PC-9 (cell line): ENCODE data around the gene ZFP36L1. TPM values are rescaled to one million over a fixed set of nuclear protein-coding genes. Genes with fewer than 3 reads are reported as not detected.

ENCODE experiments used
- BruUV-seq: library from RNA; stranded (reverse); fragments of 400-500 nt; replicated peaks from 2 replicates; lab custom pipeline; 2021; lab: Mats Ljungman, UMichigan
- CTCF ChIA-PET: fragments of 300-600 bp; sonication (Branson Sonifier 250); formaldehyde crosslinking; loops from one replicate; lab custom pipeline; 2022; ENCODE audit warnings: antibody characterized with exemption; lab: Charles Lee
- POLR2A ChIA-PET: fragments of 300-600 bp; sonication (Branson Sonifier 250); formaldehyde crosslinking; loops from one replicate; lab custom pipeline; 2022; ENCODE audit warnings: antibody characterized with exemption; ENCODE audit not compliant: unreplicated experiment; lab: Charles Lee
- DNase-seq, 2 experiments: peaks; one replicate each; pipeline versions ENCODE4 v3.0.0 to v3.0.0-alpha.2; 2015 to 2022; ENCODE audit warnings: mixed read lengths in 1 of 2
- H2AFZ ChIP-seq: fragments of 200-600 bp; sonication (generic); 2 replicates; pipeline ENCODE4 v1.8.1; 2017; ENCODE audit warnings: antibody characterized with exemption
- H3F3A ChIP-seq: fragments of 200-600 bp; sonication (generic); 2 replicates; pipeline ENCODE4 v1.8.1; 2017; ENCODE audit warnings: antibody characterized with exemption, mild to moderate bottlenecking, low read depth; ENCODE audit not compliant: insufficient read depth
- H3K27ac ChIP-seq: fragments of 200-600 bp; sonication (generic); 2 replicates; pipeline ENCODE4 v1.6.1; 2016; ENCODE audit warnings: mixed run types
- H3K27me3 ChIP-seq: fragments of 200-600 bp; sonication (generic); 2 replicates; pipeline ENCODE4 v1.6.1; 2016; ENCODE audit warnings: low read depth, mixed run types; ENCODE audit not compliant: insufficient read depth
- H3K36me3 ChIP-seq: fragments of 200-600 bp; sonication (generic); 2 replicates; pipeline ENCODE4 v1.6.1; 2016; ENCODE audit warnings: low read depth, mixed run types
- H3K4me1 ChIP-seq: fragments of 200-600 bp; sonication (generic); replicated peaks from 2 replicates; pipeline ENCODE4 v1.6.1; 2016; ENCODE audit warnings: mixed run types; ENCODE audit not compliant: insufficient read depth
- H3K4me2 ChIP-seq: fragments of 200-600 bp; sonication (generic); 2 replicates; pipeline ENCODE4 v1.6.1; 2017; ENCODE audit warnings: mixed run types
- H3K4me3 ChIP-seq: fragments of 200-600 bp; sonication (generic); 2 replicates; pipeline ENCODE4 v1.6.1; 2016; ENCODE audit warnings: mixed run types
- H3K79me2 ChIP-seq: fragments of 200-600 bp; sonication (generic); 2 replicates; pipeline ENCODE4 v1.6.1; 2017; ENCODE audit warnings: low read depth, mixed run types
- H3K9me2 ChIP-seq: fragments of 200-600 bp; sonication (generic); 2 replicates; pipeline ENCODE4 v1.8.1; 2017; ENCODE audit warnings: mild to moderate bottlenecking; ENCODE audit not compliant: insufficient read depth
- H3K9me3 ChIP-seq: fragments of 200-600 bp; sonication (generic); 2 replicates; pipeline ENCODE4 v1.8.1; 2016; ENCODE audit warnings: low read depth; ENCODE audit not compliant: insufficient read depth
- H4K20me1 ChIP-seq: fragments of 200-600 bp; sonication (generic); 2 replicates; pipeline ENCODE4 v1.8.1; 2017; ENCODE audit not compliant: insufficient read depth
- CTCF ChIP-seq: fragments of 200-600 bp; sonication (generic); conservative IDR thresholded peaks from 2 replicates; pipeline ENCODE4 v1.6.1; 2017; ENCODE audit warnings: mixed run types, antibody characterized with exemption, mild to moderate bottlenecking, moderate library complexity
- EZH2 ChIP-seq: fragments of 200-600 bp; sonication (generic); IDR thresholded peaks from 2 replicates; pipeline ENCODE4 v1.8.0; 2017; ENCODE audit warnings: antibody characterized with exemption, low read depth
- intact Hi-C: fragments of 100-400 bp; cut with micrococcal nuclease; formaldehyde crosslinking; loops from one replicate; pipeline ENCODE4 v1.10.0; 2022; ENCODE audit not compliant: unreplicated experiment
- total RNA-seq: library from RNA; stranded (reverse); gene quantifications from 2 replicates; pipeline ENCODE4 v1.2.3, GENCODE V29; 2021

The ZFP36L1 gene
- total RNA-seq, 1 experiment from 2014 or later, result 179 TPM

- intact Hi-C loops, result no loop called here
- Histone ChIP-seq H3K36me3 (no peaks in the 10 kb centered on the region), H3K9me3 (no peaks in the 10 kb centered on the region), H3F3A (peaks cover 33% of the 10 kb centered on the region; the same call in 1 of the 2 replicates), H3K4me2 (peak overlapping the region; percentile 43; the same call in 1 of the 2 replicates), H3K27me3 (no peaks in the 10 kb centered on the region), H3K4me1 (peaks cover 34% of the 10 kb centered on the region), H3K27ac (peak overlapping the region; percentile 88), H3K9me2 (no peaks in the 10 kb centered on the region), H2AFZ (no peak overlapping the region), H3K4me3 (no peak overlapping the region), H4K20me1 (no peaks in the 10 kb centered on the region), H3K79me2 (no peaks in the 10 kb centered on the region)
- TF ChIP-seq EZH2 (no peak), CTCF (peak; percentile 8; the same call in 1 of the 2 replicates)
- ChIA-PET CTCF (no interaction called here), POLR2A (interaction anchor here (0.6 kb wide), 1 partner anchor 247 kb away, joined by 7 read pairs; no protein-coding TSS in a partner anchor)
- DNase-seq, result peak in 1 of 2 experiments; percentile 95
- BruUV-seq, result no TSS peak
Observed at GRCh38 chr14:68774771-68775613, 17.9 kb downstream of the ZFP36L1 start.

DNA sequence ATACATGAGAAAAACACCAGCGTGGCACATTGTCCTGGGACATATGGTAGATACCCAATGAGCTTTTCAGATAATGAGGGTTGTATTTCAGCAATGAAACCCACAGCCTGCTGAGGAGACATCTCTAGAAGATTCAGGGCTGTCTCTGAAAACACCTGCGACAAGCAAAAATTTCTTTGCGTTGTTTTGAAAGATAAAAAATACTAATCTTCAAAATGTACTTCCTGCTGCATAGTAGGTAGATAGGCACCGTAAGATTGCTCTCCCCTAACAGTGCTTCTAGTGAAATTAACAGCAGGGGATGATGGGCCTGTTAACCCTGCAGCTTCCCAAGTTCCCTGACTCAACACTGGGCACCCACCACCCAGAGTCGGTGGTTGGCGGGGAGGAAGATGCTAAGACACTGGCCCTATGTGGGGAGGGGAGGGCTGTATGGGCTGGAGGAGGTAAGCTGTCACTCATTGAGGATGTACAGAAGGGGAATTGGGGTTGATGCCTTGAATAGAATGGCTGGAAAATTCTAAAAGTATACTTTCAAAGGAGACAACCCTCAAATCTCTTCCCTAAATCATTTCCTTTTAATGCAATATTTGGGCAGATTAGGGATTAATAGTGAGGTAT is 20.0 kb downstream of the ZFP36L1 start:
- intact Hi-C loops, result no loop called here

More for the DNA sequence above, 20.0 kb downstream of the ZFP36L1 start:
- ChIA-PET POLR2A (no interaction called here), CTCF (no interaction called here)
- Histone ChIP-seq H3K27ac (no peak overlapping the region), H3K27me3 (no peaks in the 10 kb centered on the region), H3K4me2 (no peak overlapping the region), H2AFZ (no peak overlapping the region), H3K79me2 (no peaks in the 10 kb centered on the region), H3K4me1 (peaks cover 22% of the 10 kb centered on the region), H3K9me3 (no peaks in the 10 kb centered on the region), H3K9me2 (no peaks in the 10 kb centered on the region), H4K20me1 (no peaks in the 10 kb centered on the region), H3F3A (peaks cover 20% of the 10 kb centered on the region; the same call in 1 of the 2 replicates), H3K36me3 (no peaks in the 10 kb centered on the region), H3K4me3 (no peak overlapping the region)
- DNase-seq, result no peak
- BruUV-seq, result no TSS peak
- TF ChIP-seq CTCF (no peak), EZH2 (no peak)
